Uterus (tissue), 2 donors: ENCODE data around the gene ADARB2.

Experiments
- POLR2A ChIP-seq, 2 donors: fragments of 450-650 bp; IDR thresholded peaks; one replicate each; pipeline ENCODE4 v1.6.1; 2016; ENCODE audit warnings: antibody characterized with exemption in 2 of 2, mild to moderate bottlenecking in 1 of 2, moderate library complexity in 1 of 2
- TF ChIP-seq, protein P1 (sequence below), 4 experiments: fragments of 200-600 bp in 2 of 4; fragments of 450-650 bp in 2 of 4; sonication (generic) in 2 of 4; IDR thresholded peaks; one replicate each; pipeline ENCODE4 v1.5.1; 2016 to 2019; ENCODE audit warnings: antibody characterized with exemption in 4 of 4, mild to moderate bottlenecking in 2 of 4, moderate library complexity in 1 of 4

DNA sequence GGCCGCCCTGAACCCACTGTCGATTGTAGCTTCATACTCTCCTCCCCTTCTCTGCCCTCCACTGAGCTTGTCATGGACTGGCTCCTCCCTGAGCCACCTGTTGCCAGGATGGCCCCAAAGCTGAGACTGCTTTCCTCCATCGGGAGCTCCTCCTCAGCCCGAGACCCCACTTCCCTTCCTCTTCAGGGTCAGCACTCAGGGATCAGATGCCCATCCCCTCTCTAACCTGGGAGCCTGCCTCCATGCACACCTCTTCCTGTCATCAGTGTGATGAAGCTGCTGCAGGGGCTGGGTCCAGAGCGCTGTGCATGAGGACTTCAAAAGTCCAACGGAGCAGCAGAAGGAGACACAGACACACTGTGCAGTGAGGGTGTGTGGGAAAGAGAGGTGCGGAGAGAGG lies 480.1 kb downstream of the ADARB2 start:
- TF ChIP-seq, protein P1, sequence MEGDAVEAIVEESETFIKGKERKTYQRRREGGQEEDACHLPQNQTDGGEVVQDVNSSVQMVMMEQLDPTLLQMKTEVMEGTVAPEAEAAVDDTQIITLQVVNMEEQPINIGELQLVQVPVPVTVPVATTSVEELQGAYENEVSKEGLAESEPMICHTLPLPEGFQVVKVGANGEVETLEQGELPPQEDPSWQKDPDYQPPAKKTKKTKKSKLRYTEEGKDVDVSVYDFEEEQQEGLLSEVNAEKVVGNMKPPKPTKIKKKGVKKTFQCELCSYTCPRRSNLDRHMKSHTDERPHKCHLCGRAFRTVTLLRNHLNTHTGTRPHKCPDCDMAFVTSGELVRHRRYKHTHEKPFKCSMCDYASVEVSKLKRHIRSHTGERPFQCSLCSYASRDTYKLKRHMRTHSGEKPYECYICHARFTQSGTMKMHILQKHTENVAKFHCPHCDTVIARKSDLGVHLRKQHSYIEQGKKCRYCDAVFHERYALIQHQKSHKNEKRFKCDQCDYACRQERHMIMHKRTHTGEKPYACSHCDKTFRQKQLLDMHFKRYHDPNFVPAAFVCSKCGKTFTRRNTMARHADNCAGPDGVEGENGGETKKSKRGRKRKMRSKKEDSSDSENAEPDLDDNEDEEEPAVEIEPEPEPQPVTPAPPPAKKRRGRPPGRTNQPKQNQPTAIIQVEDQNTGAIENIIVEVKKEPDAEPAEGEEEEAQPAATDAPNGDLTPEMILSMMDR (IDR thresholded peaks at IDR 0.05), result no peak
- no peak for TF ChIP-seq POLR2A (IDR thresholded peaks at IDR 0.05)
